PC-9 (cell line): ENCODE results near the gene NRBP1.

Experiments used
- EZH2 ChIP-seq: fragments of 200-600 bp; sonication (generic); IDR thresholded peaks from 2 replicates; pipeline ENCODE4 v1.8.0; 2017; ENCODE audit warnings: antibody characterized with exemption, low read depth
- TF ChIP-seq, protein P1 (sequence below): fragments of 200-600 bp; sonication (generic); conservative IDR thresholded peaks from 2 replicates; pipeline ENCODE4 v1.6.1; 2017; ENCODE audit warnings: mixed run types, antibody characterized with exemption, mild to moderate bottlenecking, moderate library complexity

DNA sequence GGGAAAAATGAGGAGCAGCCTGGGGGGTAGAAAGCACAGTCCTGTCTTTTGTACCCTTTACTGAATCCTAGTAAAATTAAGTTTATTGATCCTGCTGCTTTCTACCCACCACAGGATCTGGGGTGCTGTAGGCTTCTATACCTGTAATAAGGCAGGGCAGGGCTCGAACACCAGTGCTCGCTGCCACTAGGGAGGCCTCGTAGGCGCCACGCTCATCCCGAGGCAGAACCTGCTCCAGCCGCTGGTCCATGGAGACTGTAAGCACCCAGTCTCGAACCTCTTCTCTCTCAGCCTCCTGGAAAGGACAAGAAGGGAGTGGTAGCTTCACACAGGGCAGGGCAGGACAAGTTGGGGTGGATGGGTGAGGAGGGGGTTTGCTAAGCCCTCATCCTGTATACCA lies 16.7 kb downstream of the NRBP1 start:
- TF ChIP-seq, protein P1, sequence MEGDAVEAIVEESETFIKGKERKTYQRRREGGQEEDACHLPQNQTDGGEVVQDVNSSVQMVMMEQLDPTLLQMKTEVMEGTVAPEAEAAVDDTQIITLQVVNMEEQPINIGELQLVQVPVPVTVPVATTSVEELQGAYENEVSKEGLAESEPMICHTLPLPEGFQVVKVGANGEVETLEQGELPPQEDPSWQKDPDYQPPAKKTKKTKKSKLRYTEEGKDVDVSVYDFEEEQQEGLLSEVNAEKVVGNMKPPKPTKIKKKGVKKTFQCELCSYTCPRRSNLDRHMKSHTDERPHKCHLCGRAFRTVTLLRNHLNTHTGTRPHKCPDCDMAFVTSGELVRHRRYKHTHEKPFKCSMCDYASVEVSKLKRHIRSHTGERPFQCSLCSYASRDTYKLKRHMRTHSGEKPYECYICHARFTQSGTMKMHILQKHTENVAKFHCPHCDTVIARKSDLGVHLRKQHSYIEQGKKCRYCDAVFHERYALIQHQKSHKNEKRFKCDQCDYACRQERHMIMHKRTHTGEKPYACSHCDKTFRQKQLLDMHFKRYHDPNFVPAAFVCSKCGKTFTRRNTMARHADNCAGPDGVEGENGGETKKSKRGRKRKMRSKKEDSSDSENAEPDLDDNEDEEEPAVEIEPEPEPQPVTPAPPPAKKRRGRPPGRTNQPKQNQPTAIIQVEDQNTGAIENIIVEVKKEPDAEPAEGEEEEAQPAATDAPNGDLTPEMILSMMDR = no peak
- TF ChIP-seq EZH2 = no peak
